ENCODE measurements around the gene ELAVL3.
"Not testable (repeated sequence)": the region's sequence is repeated elsewhere in the genome, so short reads cannot be mapped to it uniquely, and the experiment has no call there.

The ELAVL3 gene

GRCh38 chr19:11435057-11435832 is 45.6 kb downstream of the ELAVL3 start, which contains the start of the genes ODAD3 and PRKCSH:
Gene ODAD3, minus strand, starts transcription at chr19:11435121. Its CDS starts 105 bp downstream, at chr19:11435016.
Gene PRKCSH, plus strand, starts transcription at chr19:11435635. Its CDS starts 483 bp downstream, at chr19:11436118.
- peak; percentile 93 to 99 (median 97) for DNase-seq

DNA sequence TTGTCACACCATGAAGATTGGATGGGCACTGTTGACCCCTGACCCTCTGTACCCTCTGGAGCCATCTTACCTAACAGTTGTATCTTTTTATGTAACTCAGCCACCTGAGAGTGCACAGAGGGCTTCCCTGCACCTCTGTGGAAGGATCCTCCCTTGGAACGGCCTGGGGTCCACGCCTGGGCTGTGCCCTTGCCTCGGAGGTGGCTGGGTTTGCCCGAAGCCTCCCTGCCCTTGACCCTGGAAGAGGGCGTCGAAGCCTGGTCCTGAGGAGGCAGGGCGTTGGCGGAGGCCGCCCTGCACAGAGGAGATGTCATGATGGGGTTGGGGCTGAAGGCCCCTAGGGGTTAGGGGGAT is 46.2 kb downstream of the ELAVL3 start:
- no peak for DNase-seq

DNA sequence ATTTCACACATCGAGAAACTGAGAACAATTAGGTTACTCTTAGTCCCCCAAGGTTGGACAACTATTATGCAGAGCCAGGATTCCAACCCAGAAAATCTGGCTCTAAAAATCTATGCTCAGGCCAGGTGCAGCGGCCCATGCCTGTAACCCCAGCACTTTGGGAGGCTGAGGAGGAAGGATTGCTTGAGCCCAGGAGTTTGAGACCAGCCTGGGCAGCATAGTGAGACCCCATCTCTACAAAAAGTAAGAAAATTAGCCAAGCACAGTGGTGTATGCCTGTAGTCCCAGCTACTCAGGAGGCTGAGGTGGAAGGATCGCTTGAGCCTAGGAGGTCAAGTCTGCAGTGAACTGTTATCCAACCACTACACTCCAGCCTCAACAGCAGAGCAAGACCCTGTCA is 47.3 kb downstream of the ELAVL3 start:
- not testable (repeated sequence) for DNase-seq

DNA sequence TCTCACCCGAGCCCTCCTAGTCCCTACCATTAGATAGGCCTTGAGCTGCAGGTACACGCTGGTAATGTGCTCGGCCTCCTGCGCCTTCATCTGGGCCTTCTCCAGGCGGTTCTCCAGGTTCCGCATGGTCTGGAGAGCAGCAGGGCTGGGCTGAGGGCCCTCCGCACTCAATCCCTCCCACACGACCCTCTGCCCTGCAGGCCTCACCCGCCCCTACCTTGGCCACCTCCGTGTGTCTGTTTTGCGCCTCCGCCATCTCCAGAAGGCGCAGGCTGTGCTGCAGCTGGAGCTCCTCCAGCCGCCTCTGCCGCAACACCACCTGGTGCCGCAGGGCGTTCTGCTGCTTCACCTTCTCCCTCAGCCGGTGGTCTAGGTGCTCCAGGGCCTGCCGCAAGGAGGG is 54.2 kb downstream of the ELAVL3 start:
- no peak for DNase-seq

DNA sequence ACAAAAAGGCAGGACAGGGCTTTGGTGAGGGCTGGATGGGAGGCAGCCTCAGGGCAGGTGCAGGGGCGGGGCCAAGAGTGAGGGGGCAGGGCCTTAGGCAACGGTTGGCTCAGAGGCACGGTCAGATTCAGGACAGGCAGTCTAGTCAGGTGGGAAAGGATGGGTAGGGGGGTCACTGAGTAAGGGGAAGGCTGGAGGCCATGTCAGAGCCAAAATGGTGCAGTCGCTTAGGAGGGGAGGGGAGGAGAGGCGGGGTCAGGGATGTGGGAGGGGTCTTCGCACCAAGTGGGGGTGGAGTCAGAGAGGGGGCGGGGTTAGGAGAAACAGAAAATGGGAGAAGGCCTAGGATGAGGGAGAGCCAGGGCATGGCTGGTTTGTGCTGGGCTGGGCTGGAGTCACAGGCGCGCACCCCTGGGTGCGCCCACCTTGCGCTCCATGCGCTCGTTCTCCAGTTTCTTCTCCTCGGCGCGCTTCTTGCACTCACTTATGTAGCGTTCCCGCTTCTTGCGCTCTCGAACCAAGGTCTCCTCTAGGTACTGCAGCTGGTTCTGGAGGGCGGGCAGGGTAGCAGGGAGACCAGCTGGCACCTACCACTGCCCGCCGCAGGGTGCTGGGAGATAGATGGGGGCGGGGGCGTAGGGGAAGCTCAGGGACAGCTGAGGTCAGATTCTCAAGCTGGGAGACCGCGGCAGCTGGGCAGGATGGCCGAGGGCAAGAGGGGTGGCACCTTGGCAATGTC is 55.0 kb downstream of the ELAVL3 start:
- DNase-seq, result no peak

- DNase-seq, result no peak
These were observed 57.1 kb downstream of the ELAVL3 start for GRCh38 chr19:11423791-11424181.

GRCh38 chr19:11423164-11423790 is 57.6 kb downstream of the ELAVL3 start:
- DNase-seq, result no peak

GRCh38 chr19:11422163-11423065 is 58.4 kb downstream of the ELAVL3 start:
- peak; percentile 41 to 82 (median 45) for DNase-seq

DNA sequence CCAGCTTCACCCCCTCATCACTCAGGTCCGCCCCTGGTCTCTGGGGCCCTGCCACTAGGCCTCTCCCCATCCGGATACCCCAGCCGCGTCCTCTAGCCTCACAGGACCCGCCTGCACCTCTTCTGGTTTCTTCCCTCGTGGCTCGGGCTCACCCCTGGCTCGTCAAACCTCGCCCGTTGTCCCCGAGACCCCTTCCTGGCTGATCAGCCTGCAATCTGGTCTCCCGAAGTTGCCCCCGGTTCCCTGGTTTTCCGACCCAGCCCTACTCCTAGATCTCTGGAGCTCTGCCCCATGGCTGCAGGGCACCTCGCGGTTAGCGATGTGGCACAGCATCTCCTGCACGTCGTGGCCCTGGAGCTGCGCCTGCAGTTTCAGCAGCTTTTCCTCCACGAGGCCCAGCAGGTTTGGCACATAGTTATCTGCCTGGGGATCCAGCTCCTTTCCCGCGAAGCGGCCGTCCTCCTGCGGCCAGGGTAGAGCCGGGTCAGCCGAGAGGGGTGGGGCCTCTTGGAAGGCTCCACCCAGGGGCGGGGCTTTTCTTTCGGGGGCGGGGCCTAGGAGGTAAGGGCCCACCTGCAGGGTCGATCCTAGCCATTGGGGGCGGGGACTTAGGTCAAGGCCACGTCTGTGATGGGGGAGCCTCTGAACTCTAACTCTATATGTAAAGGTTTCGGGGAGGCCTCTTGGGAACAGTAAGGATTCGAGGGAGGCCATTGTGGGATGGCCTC is 59.3 kb downstream of the ELAVL3 start:
- DNase-seq, result peak in 2 of 5 donors; percentile 29 to 36

- no peak for DNase-seq
These were observed 60.1 kb downstream of the ELAVL3 start for GRCh38 chr19:11420429-11421370.

DNA sequence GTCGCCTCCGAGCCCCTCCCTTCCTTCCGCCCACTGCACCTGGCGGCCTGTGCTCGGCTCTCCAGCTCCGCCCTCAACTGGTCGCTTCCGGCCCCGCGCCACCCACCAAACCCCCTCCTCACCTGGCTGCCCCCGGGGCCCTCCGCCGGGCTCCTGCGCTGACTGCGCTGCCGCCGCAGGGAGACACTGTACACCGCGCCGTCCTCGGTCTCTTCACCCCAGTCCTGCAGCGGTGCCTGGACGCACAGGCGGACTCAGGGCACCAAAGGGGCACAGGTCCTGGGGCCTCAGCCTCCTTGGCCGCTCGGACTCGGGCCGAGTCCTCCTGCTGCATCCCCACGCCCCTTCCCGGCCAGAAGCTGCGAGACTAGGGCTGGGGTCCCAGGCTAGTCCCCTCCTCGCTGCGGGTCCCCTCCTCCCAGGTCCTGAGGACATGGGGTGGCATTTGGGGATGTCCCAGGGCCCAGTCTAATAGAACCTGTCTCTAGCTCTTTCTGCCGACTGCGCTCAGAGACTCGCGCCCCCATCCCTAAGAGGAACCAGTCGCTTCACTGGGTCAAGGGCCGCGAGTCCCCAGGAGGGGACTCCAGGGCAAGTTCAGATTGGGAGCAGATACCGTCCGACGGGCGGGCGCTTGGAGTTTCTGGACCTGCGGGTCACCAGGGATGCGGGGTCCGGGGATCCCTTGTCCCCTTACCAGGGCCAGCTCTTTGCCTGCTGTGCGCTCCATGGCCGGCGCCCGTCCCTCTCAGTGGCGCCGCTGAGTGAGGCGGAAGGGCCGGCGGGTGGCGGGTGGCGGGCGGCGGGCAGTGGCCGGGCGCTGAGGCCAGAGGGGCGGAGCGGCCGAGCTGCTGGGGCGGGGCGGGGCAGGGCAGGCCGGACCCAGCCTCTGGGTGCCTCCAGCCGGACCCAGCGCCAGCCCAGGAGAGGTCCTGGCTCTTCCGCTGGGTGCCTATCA is 62.0 kb downstream of the ELAVL3 start, which contains the start of gene RGL3:
Gene RGL3 (minus strand): TSS at position 766 of the 958 bp plus-strand sequence. CDS start 36 bp downstream, at position 730.
- DNase-seq, result no peak

DNA sequence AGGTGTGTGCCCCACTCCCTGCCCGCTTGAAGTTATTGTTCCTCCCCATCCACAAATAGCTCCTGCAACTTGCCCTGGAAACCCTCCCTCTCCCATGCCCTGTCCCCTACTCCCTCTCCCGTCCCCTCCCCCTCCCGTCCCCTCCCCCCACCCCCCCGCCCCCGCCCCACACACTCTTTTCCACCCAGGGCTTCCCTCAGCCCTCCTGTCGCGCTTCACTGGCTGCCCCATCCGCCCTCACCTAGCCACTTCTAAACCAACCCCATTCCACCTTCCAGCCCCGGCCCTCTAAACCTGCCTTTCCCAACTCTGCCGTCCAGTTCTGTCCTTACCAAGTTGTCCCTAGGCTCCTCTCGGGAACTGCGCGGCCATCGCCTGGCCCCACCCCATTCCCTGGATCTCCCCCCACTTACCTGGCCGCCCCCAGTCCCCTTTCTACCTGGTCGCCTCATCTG is 62.7 kb downstream of the ELAVL3 start:
- DNase-seq, result no peak

GRCh38 chr19:11416346-11417052 is 64.3 kb downstream of the ELAVL3 start:
- no peak for DNase-seq

- no peak for DNase-seq
These were observed 66.3 kb downstream of the ELAVL3 start for GRCh38 chr19:11414544-11414943.

DNA sequence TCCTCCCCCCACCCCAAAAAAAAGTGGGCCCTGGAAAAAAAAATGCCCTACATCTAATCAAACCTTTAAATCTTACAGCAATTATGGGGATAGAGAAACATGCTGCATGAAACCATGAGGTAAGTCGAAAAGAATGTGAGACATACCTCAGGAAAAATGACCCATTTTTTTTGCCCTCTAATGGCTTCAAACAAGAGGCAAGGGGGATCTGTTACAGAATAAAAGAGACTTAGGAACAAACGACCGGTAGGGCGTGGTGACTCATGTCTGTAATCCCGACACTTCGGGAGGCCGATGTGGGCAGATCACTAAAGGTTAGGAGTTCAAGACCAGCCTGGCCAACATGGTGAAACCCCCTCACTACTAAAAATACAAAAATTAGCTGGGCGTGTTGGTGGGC is 70.2 kb downstream of the ELAVL3 start:
- DNase-seq, result no peak

DNA sequence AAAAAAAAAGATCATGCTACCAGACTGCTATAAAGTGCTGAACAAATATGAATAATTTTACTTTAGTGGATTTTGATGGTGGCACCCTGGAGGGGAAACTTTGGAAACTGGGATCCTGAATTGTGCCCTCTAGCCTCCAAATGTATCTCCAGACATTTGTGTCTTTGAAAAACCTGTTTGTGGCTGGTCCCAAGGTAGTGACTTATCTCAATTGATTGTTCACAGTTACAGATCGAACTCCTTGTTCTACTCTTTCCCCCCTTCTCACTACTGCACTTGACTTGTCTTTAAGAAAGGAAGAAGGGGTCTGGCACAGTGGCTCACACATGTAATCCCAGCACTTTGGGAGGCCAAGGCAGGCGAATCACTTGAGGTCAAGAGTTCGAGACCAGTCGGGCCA is 72.3 kb downstream of the ELAVL3 start:
- DNase-seq, result no peak

- not testable (repeated sequence) for DNase-seq
These were observed 74.1 kb downstream of the ELAVL3 start for GRCh38 chr19:11406703-11407236.
